ENCODE results near the gene SORL1-AS1.

The SORL1-AS1 gene

DNA sequence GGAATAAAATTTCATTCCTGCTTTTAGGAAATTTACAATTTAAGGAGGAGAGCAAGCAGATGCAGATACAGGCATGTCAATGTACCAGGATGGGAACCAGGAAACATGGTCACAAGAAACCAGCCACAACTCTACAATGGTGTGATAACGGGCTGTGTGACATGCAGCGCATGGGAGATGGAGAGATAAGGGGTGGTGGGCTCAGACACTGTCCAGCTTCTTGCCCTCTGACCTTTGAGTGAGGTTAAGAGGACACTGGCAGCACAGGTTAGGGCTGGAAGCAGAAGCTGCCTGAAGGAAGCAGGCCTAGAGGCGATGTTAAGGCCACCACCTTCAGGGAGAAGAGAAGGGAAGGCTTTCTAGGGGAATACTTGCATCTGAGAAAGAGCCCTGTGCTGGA, 2.3 kb upstream of the SORL1-AS1 start:
- Histone ChIP-seq H3K9me2 (ENCODE audit: insufficient read depth, low read length) (no peaks in the 10 kb centered on the region), H3K4me2 (ENCODE audit: low read length) (peak overlapping the region; percentile 96), H3K36me3 (ENCODE audit: insufficient read depth, low read length) (peaks cover 79% of the 10 kb centered on the region), H3K27ac (ENCODE audit: low read depth, low read length, poor library complexity, severe bottlenecking) (peak overlapping the region; percentile 97), H2AFZ (ENCODE audit: low read length) (no peak overlapping the region), H3K9me3 (ENCODE audit: low read length) (no peaks in the 10 kb centered on the region), H3K4me3 (ENCODE audit: low read depth, low read length, poor library complexity, severe bottlenecking) (peak overlapping the region; percentile 89), H3K4me1 (ENCODE audit: insufficient read depth, low read length, poor library complexity, severe bottlenecking) (peaks cover 73% of the 10 kb centered on the region), H4K20me1 (ENCODE audit: insufficient read depth, low read length) (peaks cover 31% of the 10 kb centered on the region), H3K79me2 (ENCODE audit: insufficient read depth, low read depth, low read length) (peaks cover 98% of the 10 kb centered on the region)
- intact Hi-C loops (cut with micrococcal nuclease; ENCODE audit: unreplicated experiment) = loop anchor here (2.0 kb wide), 1 partner anchor 80 kb away; no protein-coding TSS in a partner anchor
- DNase-seq (ENCODE audit: low spot score) = no peak
- ChIA-PET POLR2A (interaction anchor here (1.3 to 5.7 kb wide), 4 partner anchors 11 to 88 kb away, joined by 3 to 53 read pairs (median 14); no protein-coding TSS in a partner anchor), CTCF (ENCODE audit: unreplicated experiment) (no interaction called here)
- no peak for TF ChIP-seq CTCF (conservative IDR thresholded peaks at IDR 0.05; ENCODE audit: low read length)
- TF ChIP-seq EZH2phosphoT487 (IDR thresholded peaks at IDR 0.05; ENCODE audit: borderline replicate concordance, low read depth, low read length) = no peak
- BruUV-seq (replicated peaks) = no TSS peak

DNA sequence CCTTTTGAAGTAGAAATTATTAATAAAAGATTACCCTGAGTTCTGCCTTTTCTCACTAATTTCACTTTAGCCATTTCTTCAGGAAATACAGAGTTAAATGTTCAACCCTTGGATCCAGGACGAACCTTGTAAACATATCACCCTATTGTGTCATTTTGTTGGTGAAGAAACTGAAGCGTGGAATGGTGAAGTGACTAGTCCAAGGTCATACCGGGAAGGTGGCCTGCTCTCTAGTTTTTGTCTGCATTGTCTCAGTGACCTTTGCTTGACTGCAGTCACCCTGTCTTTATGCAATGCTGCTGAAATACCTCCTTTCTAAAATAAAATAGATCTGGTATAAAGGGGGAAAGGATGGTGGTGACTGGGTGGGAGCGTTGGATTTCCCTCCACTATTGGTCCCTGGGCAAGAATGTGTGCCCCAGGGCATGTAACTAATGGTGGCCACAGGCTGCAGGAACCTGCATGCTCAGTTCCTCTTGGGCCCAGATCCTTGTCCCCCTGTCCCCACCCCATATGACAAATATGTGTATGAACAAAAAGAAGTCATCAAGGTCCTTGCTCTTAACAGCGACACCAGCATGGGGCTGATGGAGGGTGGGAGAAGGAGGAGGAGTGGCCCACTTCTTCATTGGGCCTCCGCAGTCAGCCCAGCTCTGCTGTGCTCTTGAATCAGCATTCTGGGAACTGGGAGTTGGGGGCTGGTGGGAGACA, 977 bp upstream of the SORL1-AS1 start:
- DNase-seq (ENCODE audit: low spot score) = peak; percentile 57

More for the DNA sequence above, 977 bp upstream of the SORL1-AS1 start:
- TSS peak; percentile 45 for BruUV-seq (replicated peaks)
- ChIA-PET CTCF (ENCODE audit: unreplicated experiment) (no interaction called here), POLR2A (interaction anchor here (1.3 to 5.7 kb wide), 2 partner anchors 12 to 22 kb away, joined by 3 to 53 read pairs; no protein-coding TSS in a partner anchor)
- peak overlapping the region; percentile 97 for H3K27ac ChIP-seq (ENCODE audit: low read depth, low read length, poor library complexity, severe bottlenecking)
- H4K20me1 ChIP-seq (ENCODE audit: insufficient read depth, low read length) = peaks cover 27% of the 10 kb centered on the region
- peak overlapping the region; percentile 96 for H3K4me2 ChIP-seq (ENCODE audit: low read length)
- H3K9me2 ChIP-seq (ENCODE audit: insufficient read depth, low read length) = no peaks in the 10 kb centered on the region
- peak overlapping the region; percentile 89 for H3K4me3 ChIP-seq (ENCODE audit: low read depth, low read length, poor library complexity, severe bottlenecking)
- no peaks in the 10 kb centered on the region for H3K9me3 ChIP-seq (ENCODE audit: low read length)
- TF ChIP-seq CTCF (conservative IDR thresholded peaks at IDR 0.05; ENCODE audit: low read length) (0 out of 2 replicates have a peak, but pooled peaks have one; percentile 17), EZH2phosphoT487 (IDR thresholded peaks at IDR 0.05; ENCODE audit: borderline replicate concordance, low read depth, low read length) (no peak)
- H3K79me2 ChIP-seq (ENCODE audit: insufficient read depth, low read depth, low read length) = peaks cover 94% of the 10 kb centered on the region
- H3K4me1 ChIP-seq (ENCODE audit: insufficient read depth, low read length, poor library complexity, severe bottlenecking) = peaks cover 73% of the 10 kb centered on the region
- H3K36me3 ChIP-seq (ENCODE audit: insufficient read depth, low read length) = peaks cover 65% of the 10 kb centered on the region
- intact Hi-C loops (cut with micrococcal nuclease; ENCODE audit: unreplicated experiment) = loop anchor here (1.0 to 2.0 kb wide), 2 partner anchors 81 to 137 kb away; no protein-coding TSS in a partner anchor
- no peak overlapping the region for H2AFZ ChIP-seq (ENCODE audit: low read length)
